CD4-positive, CD25-positive, alpha-beta regulatory T cell (primary cell): ENCODE data around the gene LZTR1. TPM values are rescaled to one million over a fixed set of nuclear protein-coding genes. Genes with fewer than 3 reads are reported as not detected.

ENCODE experiments used
- ATAC-seq, 2 donors: fragments of 150-1000 bp; cut with Tn5 transposase; one replicate each; pipeline ENCODE4 v1.10.0; 2021; ENCODE audit warnings: low read depth in 2 of 2, moderate number of reproducible peaks in 2 of 2, moderate library complexity in 1 of 2
- DNase-seq, 3 donors: peaks; one replicate each; pipeline versions ENCODE4 v3.0.0 to v3.0.0-alpha.2; 2012 to 2022; ENCODE audit warnings: mixed read lengths in 1 of 3
- H3K27ac ChIP-seq: one replicate; pipeline ENCODE4 v1.7.0; 2013; ENCODE audit warnings: mild to moderate bottlenecking, low read length; ENCODE audit not compliant: insufficient read depth, poor library complexity, severe bottlenecking
- H3K27me3 ChIP-seq: one replicate; pipeline ENCODE4 v1.7.0; 2013; ENCODE audit warnings: low read length; ENCODE audit not compliant: control insufficient read depth, insufficient read depth
- H3K36me3 ChIP-seq: one replicate; pipeline ENCODE4 v1.7.0; 2013; ENCODE audit warnings: mild to moderate bottlenecking, low read length, moderate library complexity; ENCODE audit not compliant: control insufficient read depth, insufficient read depth
- H3K4me1 ChIP-seq: 2 replicates; pipeline ENCODE4 v1.7.0; 2013; ENCODE audit warnings: mild to moderate bottlenecking, low read length; ENCODE audit not compliant: insufficient read depth, control insufficient read depth, poor library complexity, severe bottlenecking
- H3K4me3 ChIP-seq: one replicate; pipeline ENCODE4 v1.7.0; 2013; ENCODE audit warnings: low read depth, mild to moderate bottlenecking, low read length, moderate library complexity
- H3K9me3 ChIP-seq, 2 experiments: 1 replicate in 1 of 2; 2 replicates in 1 of 2; pipeline ENCODE4 v1.7.0; 2013; ENCODE audit warnings: low read length in 2 of 2, mild to moderate bottlenecking in 1 of 2, moderate library complexity in 1 of 2; ENCODE audit not compliant: control insufficient read depth in 2 of 2
- H3K27ac Mint-ChIP-seq, 3 donors: one replicate each; pipeline ENCODE4 v1.8.0; 2020 to 2022; ENCODE audit warnings: mild to moderate bottlenecking in 3 of 3, mixed read lengths in 3 of 3, moderate library complexity in 2 of 3
- H3K27me3 Mint-ChIP-seq: one replicate; pipeline ENCODE4 v1.8.0; 2022; ENCODE audit warnings: mild to moderate bottlenecking, mixed read lengths
- H3K36me3 Mint-ChIP-seq: one replicate; pipeline ENCODE4 v1.8.0; 2020; ENCODE audit warnings: mixed read lengths
- H3K4me1 Mint-ChIP-seq, 4 donors: one replicate each; pipeline ENCODE4 v1.8.0; 2020 to 2022; ENCODE audit warnings: mixed read lengths in 4 of 4, mild to moderate bottlenecking in 1 of 4
- H3K4me3 Mint-ChIP-seq, 4 donors: one replicate each; pipeline ENCODE4 v1.8.0; 2020 to 2022; ENCODE audit warnings: mild to moderate bottlenecking in 4 of 4, mixed read lengths in 4 of 4, moderate library complexity in 3 of 4
- H3K9me3 Mint-ChIP-seq, 7 donors: one replicate each; pipeline ENCODE4 v1.8.0; 2020 to 2022; ENCODE audit warnings: mixed read lengths in 7 of 7, mild to moderate bottlenecking in 3 of 7, moderate library complexity in 2 of 7
- polyA plus RNA-seq, 4 donors: library from polyadenylated mRNA; unstranded; fragments of 300-500 nt; fragmentation: Illumina TruSeq; gene quantifications; one replicate each; pipeline ENCODE4 v1.2.3, GENCODE V29; 2021
- total RNA-seq: library from RNA; stranded (reverse); gene quantifications from one replicate; pipeline ENCODE4 v1.2.3, GENCODE V29; 2022

The LZTR1 gene
- total and polyA plus RNA-seq, 5 donors from 2014 or later: 9.6 to 69.4 (median 12.1) TPM

- Histone ChIP-seq H3K36me3 (no peaks in the 10 kb centered on the region), H3K4me3 (no peak overlapping the region), H3K27me3 (peaks cover 3% of the 10 kb centered on the region), H3K9me3 (no peaks in the 10 kb centered on the region), H3K27ac (no peak overlapping the region), H3K4me1 (peaks cover 12% of the 10 kb centered on the region)
- H3K27me3 Mint-ChIP-seq: peaks cover 48% of the 10 kb centered on the region
- DNase-seq (no peak), ATAC-seq (no peak)
- peak overlapping the region; percentile 29 to 77 (median 64) for H3K4me3 Mint-ChIP-seq
- no peaks in the 10 kb centered on the region for H3K36me3 Mint-ChIP-seq
- H3K27ac Mint-ChIP-seq: no peak overlapping the region
- H3K9me3 Mint-ChIP-seq: peaks cover 0 to 1% (median 0%) of the 10 kb centered on the region in 7 donors
- peaks cover 0 to 12% (median 1%) of the 10 kb centered on the region in 4 donors for H3K4me1 Mint-ChIP-seq
These were observed 17.3 kb upstream of the LZTR1 start for GRCh38 chr22:20964799-20965103.

GRCh38 chr22:20965104-20965887 lies 16.8 kb upstream of the LZTR1 start:
- H3K27ac Mint-ChIP-seq: no peak overlapping the region
- Histone ChIP-seq H3K36me3 (no peaks in the 10 kb centered on the region), H3K9me3 (no peaks in the 10 kb centered on the region), H3K27ac (no peak overlapping the region), H3K4me1 (peaks cover 12% of the 10 kb centered on the region), H3K4me3 (no peak overlapping the region), H3K27me3 (peaks cover 3% of the 10 kb centered on the region)
- H3K4me3 Mint-ChIP-seq: peak overlapping the region in 2 of 4 donors; percentile 19 to 52
- H3K4me1 Mint-ChIP-seq: peaks cover 0 to 12% (median 1%) of the 10 kb centered on the region in 4 donors
- no peak for ATAC-seq
- H3K27me3 Mint-ChIP-seq: peaks cover 48% of the 10 kb centered on the region
- no peaks in the 10 kb centered on the region for H3K9me3 Mint-ChIP-seq
- no peak for DNase-seq
- H3K36me3 Mint-ChIP-seq: no peaks in the 10 kb centered on the region

DNA sequence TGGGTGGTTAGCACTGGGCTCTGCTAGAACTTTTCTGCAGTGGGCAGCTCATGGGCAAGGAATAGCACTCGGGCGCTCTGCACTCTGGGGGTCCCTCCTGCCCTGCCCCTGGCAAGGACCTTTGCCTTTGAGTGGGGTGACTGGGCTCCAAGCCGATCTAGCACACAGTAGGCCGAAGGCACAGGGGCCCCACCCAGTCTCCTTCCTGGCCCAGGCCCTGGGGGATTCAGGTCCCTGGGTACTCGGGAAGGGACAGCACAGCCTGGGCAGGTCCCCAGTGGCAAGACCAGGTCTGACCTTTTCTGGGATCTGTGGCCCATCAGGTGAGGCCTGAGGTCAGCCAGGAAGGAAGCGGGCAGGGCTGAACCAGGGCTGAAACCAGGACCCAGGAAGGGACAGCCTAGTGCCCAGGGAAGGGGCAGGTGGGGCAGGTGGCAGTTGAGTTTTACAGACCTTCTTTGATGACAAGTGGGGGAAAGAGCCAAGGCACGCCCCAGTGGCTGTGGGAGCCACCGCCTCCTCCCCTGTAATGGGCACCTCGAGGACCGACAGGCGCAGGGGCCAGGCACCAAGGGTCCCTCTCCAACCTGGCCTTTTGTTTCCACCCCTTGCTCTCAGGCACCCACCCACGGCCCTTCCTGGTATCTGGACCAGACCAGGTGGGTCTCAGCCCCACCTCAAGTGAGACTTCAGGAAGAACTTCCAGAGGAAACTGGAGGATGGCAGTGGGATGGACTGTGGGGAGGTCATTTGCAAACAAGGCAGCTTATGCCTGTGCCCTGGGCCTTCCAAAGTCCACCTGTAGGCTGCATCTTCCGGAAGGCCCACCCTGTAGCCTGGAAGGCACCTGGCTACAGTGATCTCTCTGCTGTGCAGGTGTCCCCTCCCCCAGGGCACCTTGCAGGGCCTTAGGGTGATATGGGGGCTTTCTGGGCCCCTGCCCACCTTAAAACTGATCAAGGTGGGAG lies 15.9 kb upstream of the LZTR1 start:
- Mint-ChIP-seq H3K27ac (peak overlapping the region in 1 of 3 donors; percentile 80), H3K27me3 (peaks cover 42% of the 10 kb centered on the region), H3K4me1 (peaks cover 0 to 12% (median 1%) of the 10 kb centered on the region in 4 donors), H3K9me3 (no peaks in the 10 kb centered on the region), H3K36me3 (no peaks in the 10 kb centered on the region), H3K4me3 (peak overlapping the region in 2 of 4 donors; percentile 19 to 52)
- Histone ChIP-seq H3K9me3 (no peaks in the 10 kb centered on the region), H3K27ac (no peak overlapping the region), H3K36me3 (no peaks in the 10 kb centered on the region), H3K4me3 (no peak overlapping the region), H3K27me3 (peaks cover 3% of the 10 kb centered on the region), H3K4me1 (peaks cover 12% of the 10 kb centered on the region)
- DNase-seq: no peak
- ATAC-seq: no peak

- H3K9me3 ChIP-seq: no peaks in the 10 kb centered on the region
- DNase-seq (no peak), ATAC-seq (no peak)
- Mint-ChIP-seq H3K27me3 (peaks cover 35% of the 10 kb centered on the region), H3K36me3 (no peaks in the 10 kb centered on the region), H3K4me1 (peaks cover 0 to 9% (median 0%) of the 10 kb centered on the region in 4 donors), H3K4me3 (no peak within 1 kb of the TSS), H3K27ac (peak within 1 kb of the TSS in 2 of 3 donors; percentile 49 to 80), H3K9me3 (no peaks in the 10 kb centered on the region)
- no peak within 1 kb of the TSS for H3K27ac ChIP-seq
- H3K36me3 ChIP-seq: no peaks in the 10 kb centered on the region
- H3K27me3 ChIP-seq: peaks cover 3% of the 10 kb centered on the region
- no peak within 1 kb of the TSS for H3K4me3 ChIP-seq
- peaks cover 12% of the 10 kb centered on the region for H3K4me1 ChIP-seq
These were observed 15.0 kb upstream of the LZTR1 start, which contains the start of gene AIFM3 for GRCh38 chr22:20966883-20967696. Gene AIFM3 (plus strand): TSS chr22:20967255. CDS start chr22:20967945, 690 bp downstream.

- no peak for DNase-seq
- Histone ChIP-seq H3K27ac (no peak overlapping the region), H3K27me3 (peaks cover 3% of the 10 kb centered on the region), H3K36me3 (no peaks in the 10 kb centered on the region), H3K4me3 (no peak overlapping the region), H3K4me1 (peaks cover 12% of the 10 kb centered on the region), H3K9me3 (no peaks in the 10 kb centered on the region)
- Mint-ChIP-seq H3K9me3 (no peaks in the 10 kb centered on the region), H3K27me3 (peaks cover 29% of the 10 kb centered on the region), H3K4me1 (peaks cover 0 to 9% (median 0%) of the 10 kb centered on the region in 4 donors), H3K36me3 (no peaks in the 10 kb centered on the region), H3K4me3 (no peak overlapping the region), H3K27ac (peak overlapping the region in 1 of 3 donors; percentile 49)
- no peak for ATAC-seq
These were observed 14.3 kb upstream of the LZTR1 start for GRCh38 chr22:20967697-20968211.

GRCh38 chr22:20968281-20968977 lies 13.7 kb upstream of the LZTR1 start:
- peaks cover 12% of the 10 kb centered on the region for H3K4me1 ChIP-seq
- H3K9me3 Mint-ChIP-seq: no peaks in the 10 kb centered on the region
- peaks cover 26% of the 10 kb centered on the region for H3K27me3 Mint-ChIP-seq
- no peak overlapping the region for H3K27ac ChIP-seq
- H3K4me3 ChIP-seq: no peak overlapping the region
- no peak overlapping the region for H3K4me3 Mint-ChIP-seq
- no peaks in the 10 kb centered on the region for H3K36me3 ChIP-seq
- peaks cover 3% of the 10 kb centered on the region for H3K27me3 ChIP-seq
- no peak overlapping the region for H3K27ac Mint-ChIP-seq
- DNase-seq (no peak), ATAC-seq (no peak)
- peaks cover 0 to 9% (median 0%) of the 10 kb centered on the region in 4 donors for H3K4me1 Mint-ChIP-seq
- H3K9me3 ChIP-seq: no peaks in the 10 kb centered on the region
- no peaks in the 10 kb centered on the region for H3K36me3 Mint-ChIP-seq
